ENCODE data around the gene NMRK1.

Gene NMRK1

DNA sequence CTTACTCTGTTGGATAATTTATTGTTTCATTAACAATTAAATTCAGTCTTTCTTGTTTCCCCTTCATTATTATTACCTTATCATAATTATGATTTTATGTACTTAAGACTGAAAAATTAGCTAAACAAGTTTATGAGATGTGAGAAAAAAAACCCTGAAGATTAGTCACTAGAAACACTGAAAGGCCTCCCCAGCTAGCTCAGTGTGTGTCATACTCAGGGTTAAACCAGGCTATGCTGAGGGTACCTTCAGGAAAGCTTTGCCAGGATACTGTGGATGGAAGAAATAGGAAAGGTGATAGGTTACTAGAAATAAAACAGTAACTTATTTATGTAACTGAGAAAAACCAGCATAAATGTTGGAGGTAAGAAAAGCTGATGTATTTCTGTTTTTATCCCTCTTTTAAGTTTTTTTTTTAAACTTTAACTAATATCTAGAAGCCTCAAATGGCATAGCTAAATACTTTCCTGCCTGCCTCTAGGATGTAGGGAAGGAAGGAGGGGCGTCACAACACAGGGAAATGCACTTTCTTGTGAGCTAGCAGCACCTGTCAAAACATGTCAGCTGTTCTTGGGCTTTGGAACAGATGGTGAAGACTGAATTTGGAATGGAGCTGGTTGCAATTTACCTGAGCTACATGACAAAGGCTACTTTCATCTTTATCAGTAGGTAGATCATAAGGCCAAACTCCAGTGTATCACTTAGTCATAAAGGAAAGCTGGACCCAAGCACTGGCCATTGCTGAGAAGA is 24.2 kb downstream of the NMRK1 start:
- DNase-seq (ENCODE audit: low read depth in 4 of 4, low spot score in 1 of 4): no peak

DNA sequence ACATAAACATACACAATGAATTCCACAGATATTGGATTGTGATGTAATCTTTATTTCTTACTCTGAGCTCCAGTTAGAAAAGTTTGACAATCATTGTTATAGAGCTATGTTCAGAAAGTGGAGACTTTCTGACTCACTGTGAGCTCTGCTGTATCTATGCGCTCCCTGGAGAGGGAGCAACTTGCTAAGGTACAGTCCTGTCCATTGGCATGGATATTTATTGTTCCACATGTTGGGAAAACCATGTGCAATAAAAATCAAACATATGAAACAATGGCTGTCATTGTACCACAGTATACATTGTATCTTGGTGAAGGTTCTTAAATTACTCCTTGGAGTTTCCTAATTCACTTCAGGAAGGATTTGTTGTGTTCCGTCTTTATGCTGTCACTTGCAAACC is 26.8 kb downstream of the NMRK1 start:
- no peak for DNase-seq (ENCODE audit: low read depth in 4 of 4, low spot score in 1 of 4)

DNA sequence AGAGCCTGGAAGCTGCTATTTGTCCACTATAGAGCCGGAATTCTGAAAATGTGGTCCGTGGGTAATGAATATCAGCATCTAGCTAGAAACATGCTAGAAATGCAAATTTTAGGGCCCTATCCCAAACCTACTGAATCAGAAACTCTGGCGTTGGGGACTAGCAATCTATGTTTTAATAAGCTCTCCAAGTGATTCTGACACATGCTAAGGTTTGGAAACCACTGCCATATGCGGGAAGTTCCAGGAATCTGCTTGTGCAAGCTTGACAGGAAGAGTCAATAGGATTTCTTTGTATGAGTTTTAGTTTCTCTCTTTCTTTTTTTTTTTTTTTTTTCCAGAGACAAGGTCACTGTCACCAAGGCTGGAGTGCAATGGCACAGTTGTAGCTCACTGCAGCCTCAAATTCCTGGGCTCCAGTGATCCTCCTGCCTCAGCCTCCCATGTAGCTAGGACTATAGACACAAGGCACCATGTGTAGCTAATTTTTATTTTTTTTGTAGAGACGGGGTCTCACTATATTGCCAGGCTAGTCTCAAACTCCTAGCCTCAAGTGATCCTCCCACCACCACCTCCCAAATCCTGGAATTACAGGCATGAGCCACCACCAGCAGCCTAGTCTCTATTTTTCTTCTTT is 33.5 kb downstream of the NMRK1 start:
- no peak for DNase-seq (ENCODE audit: low read depth in 4 of 4, low spot score in 1 of 4)

DNA sequence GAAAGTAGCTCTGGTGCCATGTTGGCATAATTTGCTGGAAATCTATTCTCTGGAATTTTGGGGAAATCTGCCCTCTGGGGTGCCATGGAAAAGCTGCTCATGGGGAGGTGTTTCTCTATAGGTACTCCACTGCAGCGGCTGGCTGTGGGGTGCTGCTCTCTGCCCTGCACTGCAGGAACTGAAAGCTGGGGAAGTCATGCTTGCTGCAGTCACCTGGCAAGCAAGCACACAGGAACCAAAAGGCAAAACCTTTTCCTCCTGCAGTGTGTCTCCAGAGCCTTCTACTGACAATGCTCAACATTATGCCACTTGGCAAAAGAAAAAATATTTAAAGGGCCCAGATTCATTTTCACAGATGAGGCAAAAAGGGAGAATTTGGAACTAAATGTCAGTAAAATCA is 34.1 kb downstream of the NMRK1 start:
- DNase-seq (ENCODE audit: low read depth in 4 of 4, low spot score in 1 of 4): no peak

DNA sequence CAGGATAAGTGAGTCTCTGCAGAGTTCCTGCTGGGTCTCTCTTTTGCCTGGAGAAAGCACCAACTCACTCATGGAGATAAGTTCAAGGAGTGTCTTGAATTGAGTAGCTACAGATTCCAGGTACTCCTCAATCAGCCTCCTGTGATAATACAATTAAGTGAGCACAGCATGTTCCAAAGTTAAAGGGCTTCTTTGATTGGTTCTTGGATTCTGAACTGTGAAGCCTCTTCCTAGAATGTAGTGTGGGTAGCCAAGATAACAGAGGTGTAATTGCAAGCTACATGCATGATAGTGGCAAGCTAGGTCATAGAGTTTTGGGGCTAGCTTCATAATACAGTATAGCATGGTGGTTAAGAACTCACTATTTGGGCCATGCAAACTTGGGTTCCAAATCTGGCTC is 36.7 kb downstream of the NMRK1 start:
- no peak for DNase-seq (ENCODE audit: low read depth in 4 of 4, low spot score in 1 of 4)

DNA sequence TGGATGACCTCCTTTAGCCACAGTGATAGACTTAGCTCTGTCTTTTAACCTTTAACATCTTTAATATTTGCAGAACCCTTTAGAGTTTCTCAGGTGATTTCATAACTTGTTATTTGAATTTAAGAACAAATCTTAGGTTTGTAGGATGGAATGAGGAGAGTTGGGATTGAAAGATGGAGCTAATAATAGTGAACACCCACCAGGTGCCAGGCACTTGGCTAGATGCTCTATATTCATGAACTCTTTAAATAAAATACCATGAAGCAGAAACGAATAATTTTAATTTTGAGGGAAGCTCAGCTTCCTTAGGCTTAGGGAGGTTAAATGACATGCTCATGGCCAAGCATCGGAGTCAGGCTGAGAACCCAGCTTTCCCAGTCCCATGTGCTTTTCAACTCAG is 40.4 kb downstream of the NMRK1 start:
- DNase-seq (ENCODE audit: low read depth in 4 of 4, low spot score in 1 of 4): no peak

DNA sequence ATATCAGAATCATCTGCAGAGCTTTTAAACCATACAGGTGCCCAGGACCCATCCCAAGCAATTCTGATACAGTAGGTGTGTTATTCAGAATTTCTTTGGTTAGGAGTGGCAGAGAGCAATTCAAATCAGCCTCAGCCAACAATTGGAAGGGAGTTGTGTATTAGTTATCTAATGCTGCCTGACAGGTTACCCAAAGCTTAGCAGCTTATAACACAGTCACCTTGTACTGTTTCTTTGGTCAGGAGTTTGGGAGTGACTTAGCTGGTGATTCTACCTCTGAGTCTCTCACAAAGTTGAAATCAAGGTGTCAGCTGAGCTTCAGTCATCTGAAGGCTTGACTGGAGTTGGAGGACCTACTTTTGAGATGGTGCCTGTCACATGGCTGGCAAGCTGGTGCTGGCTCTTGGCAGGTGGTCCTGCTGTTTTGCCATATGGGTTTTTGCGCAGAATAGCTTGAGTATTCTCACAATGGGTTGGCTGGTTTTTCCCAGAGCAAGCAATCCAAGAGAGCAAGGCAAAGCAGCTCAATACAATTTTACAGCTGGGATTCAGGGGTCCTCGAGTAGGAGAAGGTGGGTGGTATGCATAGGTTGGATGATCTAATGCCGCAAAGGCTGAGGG is 41.1 kb downstream of the NMRK1 start:
- no peak for DNase-seq (ENCODE audit: low read depth in 4 of 4, low spot score in 1 of 4)

DNA sequence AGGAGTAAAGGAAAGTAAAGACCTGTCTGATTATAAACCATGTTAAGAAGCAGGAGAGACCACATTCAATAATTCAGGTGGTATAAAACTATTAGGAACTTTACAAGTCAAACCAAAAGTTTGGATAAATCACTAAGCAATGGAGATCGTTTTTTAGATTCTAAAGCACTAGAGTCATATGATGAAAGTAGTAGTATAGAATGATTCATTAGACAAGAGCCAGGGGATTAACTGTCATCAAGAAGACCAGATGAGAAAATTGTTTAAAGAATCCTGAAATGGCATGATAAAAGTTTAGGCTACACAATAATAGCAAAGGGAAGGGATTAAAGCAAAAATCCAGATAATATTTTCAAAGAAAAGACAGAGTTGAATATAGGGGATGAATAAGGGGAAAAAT is 46.9 kb downstream of the NMRK1 start:
- DNase-seq (ENCODE audit: low read depth in 4 of 4, low spot score in 1 of 4): no peak

DNA sequence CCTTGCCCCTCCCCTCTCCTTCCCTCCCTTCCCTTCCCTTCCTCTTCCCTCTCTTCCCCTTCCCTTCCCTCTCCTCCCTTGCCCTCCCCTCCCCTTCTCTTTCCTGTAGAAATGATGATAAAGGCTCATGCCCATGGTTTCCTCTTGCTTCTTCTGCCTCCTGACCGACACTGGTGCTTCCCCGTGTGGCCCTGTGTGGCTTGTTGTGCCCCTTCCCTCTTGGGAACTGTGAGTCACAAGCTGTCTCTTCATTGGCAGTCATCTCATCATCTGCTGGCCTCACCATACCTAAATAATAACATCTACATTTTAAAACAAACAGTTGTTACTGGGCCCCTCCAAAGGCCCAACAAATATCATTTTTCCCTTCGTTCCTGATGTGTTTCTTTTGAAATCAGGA is 48.2 kb downstream of the NMRK1 start:
- no peak for DNase-seq (ENCODE audit: low read depth in 4 of 4, low spot score in 1 of 4)

DNA sequence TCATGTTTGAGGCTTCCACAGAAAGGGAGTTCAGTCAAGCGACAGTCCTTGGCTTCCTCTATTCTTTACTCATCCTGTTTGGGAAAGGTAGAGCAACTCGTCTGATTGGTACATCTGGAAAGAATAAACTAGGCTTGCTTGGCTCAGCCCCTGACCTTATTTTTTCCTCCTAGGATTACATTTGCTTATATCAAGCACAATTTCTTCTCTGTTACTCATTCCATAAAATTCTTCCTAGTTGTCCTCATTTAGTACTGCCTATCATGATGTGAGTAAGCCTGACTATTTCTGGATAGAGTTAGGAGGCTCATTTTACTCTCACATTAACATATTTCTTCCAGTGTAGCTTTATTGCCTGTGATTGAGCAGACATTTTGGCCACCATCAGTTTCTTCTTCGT is 48.9 kb downstream of the NMRK1 start:
- no peak for DNase-seq (ENCODE audit: low read depth in 4 of 4, low spot score in 1 of 4)

DNA sequence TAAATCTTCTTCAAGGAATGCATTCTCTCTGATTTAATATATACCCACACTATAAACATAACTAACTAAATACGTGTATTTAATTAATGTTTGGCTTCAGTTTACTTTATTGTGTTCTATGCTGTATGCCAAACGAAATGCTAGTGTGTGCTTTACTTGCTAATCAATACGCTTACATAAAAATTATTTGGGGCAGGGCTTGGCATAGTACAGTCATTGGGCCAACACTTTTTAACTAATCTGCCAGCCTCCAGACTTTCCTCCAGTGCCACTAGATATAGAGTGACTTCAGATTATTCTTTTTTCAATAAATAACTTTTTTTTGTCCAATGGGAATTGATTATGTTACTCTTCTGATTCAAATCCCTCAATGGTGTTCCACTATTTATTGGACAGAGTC is 51.2 kb downstream of the NMRK1 start:
- no peak for DNase-seq (ENCODE audit: low read depth in 4 of 4, low spot score in 1 of 4)

DNA sequence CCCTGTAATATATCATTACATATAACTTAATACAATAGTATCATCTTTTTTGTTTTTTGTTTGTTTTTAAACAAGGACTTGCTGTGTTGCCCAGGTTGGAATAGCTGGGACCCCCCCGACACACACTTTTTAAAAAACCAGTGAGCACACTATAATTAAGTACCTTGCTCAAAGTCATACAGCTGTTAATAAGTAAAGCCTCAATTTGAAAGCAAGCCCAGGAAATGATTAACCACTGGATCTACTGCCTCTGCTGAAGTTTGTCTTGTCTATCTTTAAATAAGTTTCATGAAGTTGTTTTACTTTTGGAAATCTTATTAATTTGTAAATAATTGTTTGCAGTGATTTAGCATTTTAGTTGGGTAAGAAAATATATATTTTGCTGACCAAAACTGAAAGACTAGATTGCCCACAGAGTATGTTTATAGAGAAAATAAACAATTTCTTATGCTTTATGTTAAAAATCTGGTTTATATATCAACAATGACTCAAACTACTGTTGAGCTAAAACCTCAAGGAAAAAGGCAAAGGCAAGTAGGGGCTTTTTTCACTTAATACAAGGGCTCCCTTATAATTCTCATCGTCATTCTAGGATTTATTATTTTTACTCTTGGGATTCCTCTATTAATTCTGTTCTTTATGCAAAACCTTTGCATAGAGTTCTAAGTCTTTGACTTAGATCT is 54.0 kb downstream of the NMRK1 start:
- no peak for DNase-seq (ENCODE audit: low read depth in 4 of 4, low spot score in 1 of 4)

DNA sequence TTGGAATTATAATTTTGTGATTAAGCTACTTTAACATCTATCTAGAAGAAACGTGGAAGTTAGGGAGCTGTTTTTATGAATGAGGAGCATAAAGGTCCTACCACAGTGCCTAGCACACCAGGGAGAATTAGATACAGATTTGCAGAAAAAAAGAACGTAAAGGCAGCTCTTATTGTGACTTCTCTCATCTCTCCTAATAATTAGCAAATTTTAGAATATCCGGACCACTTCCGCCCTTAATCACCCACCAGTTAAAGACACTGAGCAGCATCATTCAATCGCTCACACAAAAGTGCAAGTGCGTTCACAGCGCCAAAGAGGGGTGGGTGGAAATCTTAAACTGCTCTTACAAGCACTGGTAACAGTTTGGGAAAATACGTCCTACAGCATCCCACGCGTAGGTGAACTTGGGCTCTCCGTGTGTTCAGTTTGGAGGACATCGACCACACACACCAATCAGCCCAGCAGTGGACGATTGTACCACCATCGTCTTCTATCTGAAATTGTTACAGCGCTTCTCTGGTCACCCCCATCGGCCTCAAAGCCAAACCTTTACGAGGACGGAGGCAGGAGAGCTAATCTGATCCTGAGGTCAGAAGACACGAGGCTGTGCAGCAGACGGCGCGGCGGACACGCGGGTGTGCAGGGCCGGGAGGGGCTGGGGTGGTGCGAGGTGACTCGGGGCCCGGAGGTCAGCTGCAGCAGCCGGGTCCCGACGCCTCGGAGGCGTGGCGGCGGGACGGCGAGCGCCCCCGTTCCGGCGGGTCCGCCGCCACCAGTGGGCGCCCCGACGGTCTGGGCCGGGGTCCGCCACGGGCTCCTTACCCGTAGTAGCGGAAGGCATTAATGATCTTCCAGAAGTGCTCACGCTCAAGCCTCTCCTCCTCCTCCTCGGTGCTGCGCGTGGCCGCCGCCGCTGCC is 60.5 kb downstream of the NMRK1 start:
- peak; percentile 14 to 25 (median 22) for DNase-seq (ENCODE audit: low read depth in 4 of 4, low spot score in 1 of 4)

DNA sequence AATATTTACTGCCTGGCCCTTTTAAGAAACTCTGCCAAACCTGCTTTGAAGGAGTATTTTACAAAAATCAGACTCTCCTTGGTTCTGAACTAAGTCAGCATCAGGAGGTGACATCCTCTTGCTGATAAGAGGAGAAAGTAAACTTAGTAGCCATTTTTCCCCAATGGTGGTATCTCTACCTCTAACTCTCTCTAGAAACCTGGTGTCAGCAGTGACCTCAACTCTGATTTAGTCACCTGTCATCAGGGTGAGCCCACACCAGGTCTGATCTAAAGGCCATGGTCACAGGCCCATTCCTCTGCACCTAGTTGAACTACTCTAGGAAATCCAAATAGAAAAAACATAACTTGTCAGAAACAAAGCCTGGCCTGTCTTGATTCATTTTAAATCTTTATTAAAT is 64.1 kb downstream of the NMRK1 start:
- DNase-seq (ENCODE audit: low read depth in 4 of 4, low spot score in 1 of 4): no peak

DNA sequence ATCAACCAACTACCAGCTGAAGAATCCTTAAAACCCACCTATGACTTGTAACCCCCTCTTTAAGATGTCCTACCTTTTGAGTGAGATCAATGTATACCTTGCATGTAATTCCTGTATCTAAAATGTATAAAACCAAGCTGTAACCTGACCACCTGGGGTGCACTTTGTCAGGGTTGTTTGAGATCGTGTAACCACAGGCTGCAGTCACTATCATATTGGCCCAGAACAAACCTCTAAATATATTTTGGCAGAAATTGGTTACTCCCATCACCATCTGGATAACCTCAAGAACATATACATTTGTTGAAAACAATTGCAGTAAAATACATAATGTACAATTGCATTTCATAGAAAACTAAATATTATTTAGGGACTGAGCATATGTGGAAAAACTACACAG is 68.3 kb downstream of the NMRK1 start:
- DNase-seq (ENCODE audit: low read depth in 4 of 4, low spot score in 1 of 4): no peak

DNA sequence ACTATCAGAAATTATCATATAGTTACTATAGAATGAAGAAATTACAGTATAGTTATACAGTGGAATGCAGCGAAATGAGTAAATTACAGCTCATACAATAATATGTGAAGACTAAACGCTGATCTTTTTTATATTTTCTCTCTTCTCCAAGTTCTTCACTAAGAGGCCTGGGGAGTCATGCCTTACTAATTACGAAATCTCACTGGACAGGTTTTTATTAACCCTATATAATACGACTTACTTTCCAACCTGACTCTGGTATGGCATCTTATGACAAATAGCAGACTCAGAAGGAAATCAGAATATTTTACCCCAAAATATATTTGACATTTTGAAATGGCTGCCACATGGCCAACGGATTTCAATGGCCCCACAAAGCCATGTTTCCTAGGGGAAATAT is 68.9 kb downstream of the NMRK1 start:
- DNase-seq (ENCODE audit: low read depth in 4 of 4, low spot score in 1 of 4): no peak

DNA sequence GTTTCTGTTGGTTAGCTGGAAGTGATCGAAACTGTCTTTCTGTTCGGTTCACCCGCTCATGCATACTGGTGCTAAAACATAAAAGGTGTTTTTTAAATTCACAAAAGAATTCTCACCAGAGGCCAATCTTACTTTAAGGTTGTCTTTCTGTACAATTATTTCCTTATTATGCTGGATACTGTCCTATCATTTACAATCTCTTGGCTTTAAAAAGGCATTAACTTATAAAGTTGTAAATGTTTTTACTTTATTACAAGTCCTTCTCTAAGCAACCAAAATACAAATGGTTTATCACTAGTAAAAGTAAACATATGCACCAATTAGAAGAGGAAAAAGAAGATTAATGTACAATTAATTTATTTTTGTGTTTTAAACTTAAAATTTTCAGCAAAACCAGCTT is 70.6 kb downstream of the NMRK1 start:
- no peak for DNase-seq (ENCODE audit: low read depth in 4 of 4, low spot score in 1 of 4)

DNA sequence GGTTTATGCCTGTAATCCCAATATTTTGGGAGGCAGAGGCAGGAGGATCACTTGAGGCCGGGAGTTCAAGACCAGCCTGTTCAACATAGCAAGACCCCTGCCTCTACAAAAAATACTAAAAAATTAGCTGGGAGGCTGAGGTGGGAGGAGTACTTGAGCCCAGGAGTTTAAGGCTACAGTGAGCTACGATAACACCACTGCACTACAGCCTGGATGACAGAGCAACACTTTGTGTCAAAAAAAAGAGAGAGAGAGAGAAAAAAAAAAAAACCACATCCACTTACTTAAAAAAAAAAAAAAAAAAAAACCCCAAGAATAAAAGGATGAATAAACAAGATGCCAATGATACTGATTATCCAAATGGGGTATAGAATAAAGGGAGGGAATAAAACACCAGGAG is 74.2 kb downstream of the NMRK1 start:
- no peak for DNase-seq (ENCODE audit: low read depth in 4 of 4, low spot score in 1 of 4)
